IMR-90 (cell line): ENCODE data around the gene CSH2. TPM values are rescaled to one million over a fixed set of nuclear protein-coding genes. Genes with fewer than 3 reads are reported as not detected.

ENCODE experiments used
- ATAC-seq: fragments of 200-7000 bp; cut with Tn5 transposase; 2 replicates; pipeline ENCODE4 v1.9.1; 2020; ENCODE audit warnings: low read depth, mild to moderate bottlenecking, moderate library complexity
- BruUV-seq: library from RNA; stranded (reverse); fragments of 400-500 nt; replicated peaks from 2 replicates; lab custom pipeline; 2021; lab: Mats Ljungman, UMichigan
- CTCF ChIA-PET: fragments of 300-600 bp; formaldehyde crosslinking; extraction: SDS; loops from one replicate; lab custom pipeline; 2021; ENCODE audit warnings: antibody characterized with exemption; lab: Yijun Ruan, JAX
- POLR2A ChIA-PET: fragments of 300-600 bp; sonication (Branson Sonifier 250); formaldehyde crosslinking; loops from one replicate; lab custom pipeline; 2022; ENCODE audit warnings: antibody characterized with exemption; ENCODE audit not compliant: unreplicated experiment; lab: Charles Lee
- DNase-seq: peaks from one replicate; pipeline ENCODE4 v3.0.0; 2013
- H2AFZ ChIP-seq: replicated peaks from 2 replicates; pipeline ENCODE3; 2013; ENCODE audit warnings: low read length, mild to moderate bottlenecking; ENCODE audit not compliant: poor library complexity
- H2AK5ac ChIP-seq: 2 replicates; pipeline ENCODE4 v1.6.1; 2013; ENCODE audit warnings: low read depth, low read length, inconsistent platforms
- H2AK9ac ChIP-seq: replicated peaks from 2 replicates; pipeline ENCODE3; 2013; ENCODE audit warnings: mild to moderate bottlenecking, low read depth, low read length, moderate library complexity; ENCODE audit not compliant: poor library complexity
- H2BK120ac ChIP-seq: 2 replicates; pipeline ENCODE4 v1.6.1; 2013; ENCODE audit warnings: low read depth, low read length, inconsistent platforms
- H2BK15ac ChIP-seq: 3 replicates; pipeline ENCODE4 v1.6.1; 2013; ENCODE audit warnings: low read depth, low read length, inconsistent platforms
- H2BK20ac ChIP-seq: 2 replicates; pipeline ENCODE4 v1.6.1; 2013; ENCODE audit warnings: low read depth, mild to moderate bottlenecking, inconsistent platforms, low read length, moderate library complexity
- H2BK5ac ChIP-seq: 2 replicates; pipeline ENCODE4 v1.6.1; 2013; ENCODE audit warnings: mild to moderate bottlenecking, low read depth, low read length, inconsistent platforms; ENCODE audit not compliant: poor library complexity, severe bottlenecking
- H3K14ac ChIP-seq: replicated peaks from 2 replicates; pipeline ENCODE4 v1.6.1; 2013; ENCODE audit warnings: low read depth, low read length, inconsistent platforms
- H3K18ac ChIP-seq: 2 replicates; pipeline ENCODE4 v1.6.1; 2013; ENCODE audit warnings: low read depth, low read length, control low read depth
- H3K23ac ChIP-seq: 2 replicates; pipeline ENCODE4 v1.6.1; 2013; ENCODE audit warnings: low read depth, low read length, inconsistent platforms
- H3K27ac ChIP-seq: 2 replicates; pipeline ENCODE4 v1.5.1; 2013; ENCODE audit warnings: mild to moderate bottlenecking, control low read depth, low read length; ENCODE audit not compliant: insufficient read depth
- H3K27me3 ChIP-seq: 2 replicates; pipeline ENCODE4 v1.6.1; 2013; ENCODE audit warnings: low read length; ENCODE audit not compliant: control insufficient read depth, insufficient read depth
- H3K36me3 ChIP-seq: 2 replicates; pipeline ENCODE4 v1.6.1; 2013; ENCODE audit warnings: low read length, mixed read lengths; ENCODE audit not compliant: control insufficient read depth, insufficient read depth
- H3K4ac ChIP-seq: 2 replicates; pipeline ENCODE4 v1.6.1; 2013; ENCODE audit warnings: low read depth, low read length, inconsistent platforms
- H3K4me1 ChIP-seq: 2 replicates; pipeline ENCODE4 v1.6.1; 2013; ENCODE audit warnings: low read length, mixed read lengths; ENCODE audit not compliant: control insufficient read depth, insufficient read depth
- H3K4me2 ChIP-seq: 2 replicates; pipeline ENCODE4 v1.6.1; 2013; ENCODE audit warnings: low read depth, mild to moderate bottlenecking, control low read depth, low read length, moderate library complexity
- H3K4me3 ChIP-seq: 2 replicates; pipeline ENCODE4 v1.5.1; 2013; ENCODE audit warnings: low read depth, mild to moderate bottlenecking, control low read depth, low read length, moderate library complexity; ENCODE audit not compliant: insufficient read depth
- H3K56ac ChIP-seq: 2 replicates; pipeline ENCODE4 v1.6.1; 2013; ENCODE audit warnings: low read length, inconsistent platforms; ENCODE audit not compliant: insufficient read depth; ENCODE audit errors: extremely low read depth
- H3K79me1 ChIP-seq, 2 experiments: 2 replicates each; pipeline ENCODE4 v1.6.1; 2013; ENCODE audit warnings: low read length in 2 of 2, inconsistent platforms in 1 of 2, low read depth in 1 of 2
- H3K9ac ChIP-seq: 2 replicates; pipeline ENCODE4 v1.6.1; 2013; ENCODE audit warnings: low read depth, low read length, control low read depth
- H3K9me1 ChIP-seq: 2 replicates; pipeline ENCODE4 v1.6.1; 2013; ENCODE audit warnings: low read length, inconsistent platforms; ENCODE audit not compliant: insufficient read depth
- H3K9me3 ChIP-seq: 2 replicates; pipeline ENCODE4 v1.6.1; 2013; ENCODE audit warnings: low read length; ENCODE audit not compliant: control insufficient read depth, insufficient read depth
- H4K20me1 ChIP-seq: 2 replicates; pipeline ENCODE4 v1.6.1; 2013; ENCODE audit warnings: low read length, inconsistent platforms; ENCODE audit not compliant: insufficient read depth
- H4K5ac ChIP-seq: 2 replicates; pipeline ENCODE4 v1.6.1; 2013; ENCODE audit warnings: mild to moderate bottlenecking, low read depth, low read length, control low read depth
- H4K8ac ChIP-seq, 2 experiments: 2 replicates each; pipeline ENCODE4 v1.6.1; 2013; ENCODE audit warnings: low read depth in 2 of 2, low read length in 2 of 2, control low read depth in 1 of 2, inconsistent platforms in 1 of 2
- H4K91ac ChIP-seq: 2 replicates; pipeline ENCODE4 v1.6.1; 2013; ENCODE audit warnings: low read depth, low read length, inconsistent platforms; ENCODE audit not compliant: insufficient read depth
- BHLHE40 ChIP-seq: fragments of 150-350 bp; IDR thresholded peaks from 2 replicates; pipeline ENCODE4 v1.6.1; 2016; ENCODE audit warnings: mild to moderate bottlenecking, low read depth, low read length
- CEBPB ChIP-seq: IDR thresholded peaks from 2 replicates; pipeline ENCODE4 v1.6.1; 2012; ENCODE audit warnings: low read depth, low read length, improper control_type of control experiment
- FOS ChIP-seq: fragments of 150-350 bp; IDR thresholded peaks from 2 replicates; pipeline ENCODE4 v1.6.1; 2016; ENCODE audit warnings: low read depth, low read length
- MXI1 ChIP-seq: IDR thresholded peaks from 2 replicates; pipeline ENCODE4 v1.6.1; 2012; ENCODE audit warnings: low read depth, mild to moderate bottlenecking, low read length, moderate library complexity, borderline replicate concordance
- NFE2L2 ChIP-seq: fragments of 150-350 bp; IDR thresholded peaks from 2 replicates; pipeline ENCODE4 v1.6.1; 2016; ENCODE audit warnings: low read depth, mild to moderate bottlenecking, low read length
- RAD21 ChIP-seq: IDR thresholded peaks from 2 replicates; pipeline ENCODE4 v1.6.1; 2012; ENCODE audit warnings: low read length, improper control_type of control experiment
- SMC3 ChIP-seq: fragments of 150-350 bp; IDR thresholded peaks from 2 replicates; pipeline ENCODE4 v1.6.1; 2016; ENCODE audit warnings: low read depth, mild to moderate bottlenecking, antibody characterized with exemption, low read length, moderate library complexity
- WGBS, 2 experiments: methylation state at CpG; one replicate each; pipeline versions ENCODE4 v1.1.5 to v1.1.7; 2013; ENCODE audit warnings: missing lambda C conversion rate in 2 of 2; ENCODE audit not compliant: insufficient read length in 1 of 2; ENCODE audit errors: extremely low coverage in 2 of 2; 5-methylcytosine and 5-hydroxymethylcytosine counted together
- dilution Hi-C: fragments of 300-500 bp; cut with HindIII; formaldehyde crosslinking; loops from one replicate; pipeline ENCODE4 v1.14.3; 2018; ENCODE audit warnings: low sequenced_read_pairs; ENCODE audit not compliant: unreplicated experiment
- in situ Hi-C: fragments of 300-500 bp; cut with MboI; formaldehyde crosslinking; loops from 3 replicates; pipeline ENCODE4 v1.14.3; 2019; ENCODE audit warnings: low sequenced_read_pairs, inconsistent platforms, mixed read lengths
- intact Hi-C: fragments of 100-400 bp; cut with micrococcal nuclease; formaldehyde crosslinking; loops from 2 replicates; pipeline ENCODE4 v1.10.0; 2022
- polyA plus RNA-seq, 3 experiments: library from polyadenylated mRNA; depleted of rRNA; stranded (reverse); fragments of >200 nt; gene quantifications; 2 replicates each; pipeline ENCODE4 v1.2.3, GENCODE V29; 2012; ENCODE audit warnings: low replicate concordance in 1 of 3
- total RNA-seq: library from RNA; depleted of rRNA; stranded (reverse); fragments of >200 nt; gene quantifications from 2 replicates; pipeline ENCODE4 v1.2.3, GENCODE V29; 2012
- TF ChIP-seq, protein P1 (sequence below): conservative IDR thresholded peaks from 2 replicates; pipeline ENCODE4 v1.5.1; 2012; ENCODE audit warnings: mild to moderate bottlenecking, low read depth, low read length, improper control_type of control experiment
- TF ChIP-seq, protein P2 (sequence below): fragments of 150-350 bp; IDR thresholded peaks from 2 replicates; pipeline ENCODE4 v1.6.1; 2016; ENCODE audit warnings: low read depth, mild to moderate bottlenecking, low read length, moderate library complexity, borderline replicate concordance

CSH2 gene
- total and polyA plus RNA-seq, 2 of the 4 experiments (the other 2 are of a cell fraction), result not detected

DNA sequence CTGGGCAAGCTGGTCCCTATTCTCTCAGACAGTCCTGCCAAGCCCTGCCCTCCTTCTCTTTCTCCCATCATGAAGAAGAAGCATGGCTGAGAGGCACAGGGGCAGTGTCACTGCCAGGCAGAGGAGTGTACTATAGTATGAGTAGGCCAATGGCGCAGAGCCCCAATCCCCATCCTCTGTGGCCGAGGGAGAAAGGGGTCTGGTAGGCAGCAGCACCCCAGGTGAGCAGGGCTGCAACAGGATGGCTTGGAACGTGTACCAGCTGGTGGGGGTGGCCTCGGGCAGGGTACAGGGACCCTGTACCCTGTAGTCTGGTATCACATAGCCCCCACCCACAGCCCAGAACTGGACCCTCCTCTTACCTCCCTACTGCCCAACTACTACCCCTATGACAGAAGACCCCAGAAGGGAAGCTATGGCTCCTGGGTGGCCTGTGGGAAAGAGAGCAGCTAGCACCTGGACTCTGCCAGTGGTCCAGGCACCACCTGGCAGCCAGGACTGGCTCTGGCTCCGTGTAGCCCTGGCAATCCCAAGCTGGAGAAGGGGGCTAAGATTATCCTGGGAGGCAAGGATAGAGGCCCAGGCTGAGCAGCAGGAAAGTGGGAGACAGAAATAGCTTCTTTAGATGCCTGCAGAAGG is 35.4 kb downstream of the CSH2 start:
- H4K8ac ChIP-seq, result no peak overlapping the region
- H3K18ac ChIP-seq, result no peak overlapping the region
- H2AFZ ChIP-seq, result no peak overlapping the region
- peaks cover 12 to 85% of the 10 kb centered on the region in 2 experiments; a peak in 3 of 4 replicates for H3K79me1 ChIP-seq
- H4K91ac ChIP-seq, result no peak overlapping the region
- no peak overlapping the region for H3K9ac ChIP-seq
- H2BK15ac ChIP-seq, result no peak overlapping the region
- peak overlapping the region; percentile 58 for H2AK9ac ChIP-seq
- no peaks in the 10 kb centered on the region for H3K27me3 ChIP-seq
- no peak overlapping the region; the same call in 1 of the 2 replicates for H3K4me2 ChIP-seq
- CTCF ChIA-PET, result no interaction called here
- WGBS, 2 experiments, result no CpG with 5 or more reads among the region's 5 CpGs
- no peak overlapping the region for H2BK120ac ChIP-seq
- no peak overlapping the region for H3K4me3 ChIP-seq
- H3K36me3 ChIP-seq, result peaks cover 32% of the 10 kb centered on the region
- no peak overlapping the region; the same call in 1 of the 2 replicates for H2AK5ac ChIP-seq
- H2BK20ac ChIP-seq, result no peak overlapping the region
- DNase-seq (no peak), ATAC-seq (no peak)
- H4K20me1 ChIP-seq, result peaks cover 53% of the 10 kb centered on the region
- no peak overlapping the region for H3K23ac ChIP-seq
- in situ Hi-C loops (no loop called here), dilution Hi-C loops (no loop called here), intact Hi-C loops (no loop called here)
- no TSS peak for BruUV-seq
- no peaks in the 10 kb centered on the region for H3K9me3 ChIP-seq
- 0 out of 2 replicates have a peak overlapping the region, but pooled peaks have one; percentile 8 for H3K27ac ChIP-seq
- H3K4me1 ChIP-seq, result peaks cover 21% of the 10 kb centered on the region
- no peak overlapping the region for H3K56ac ChIP-seq
- H4K5ac ChIP-seq, result no peak overlapping the region
- no peak overlapping the region for H3K4ac ChIP-seq
- POLR2A ChIA-PET, result interaction anchor here (0.7 kb wide), 1 partner anchor 10 kb away, joined by 5 read pairs; no protein-coding TSS in a partner anchor
- H2BK5ac ChIP-seq, result no peak overlapping the region
- H3K14ac ChIP-seq, result no peak overlapping the region
- TF ChIP-seq, protein P1, sequence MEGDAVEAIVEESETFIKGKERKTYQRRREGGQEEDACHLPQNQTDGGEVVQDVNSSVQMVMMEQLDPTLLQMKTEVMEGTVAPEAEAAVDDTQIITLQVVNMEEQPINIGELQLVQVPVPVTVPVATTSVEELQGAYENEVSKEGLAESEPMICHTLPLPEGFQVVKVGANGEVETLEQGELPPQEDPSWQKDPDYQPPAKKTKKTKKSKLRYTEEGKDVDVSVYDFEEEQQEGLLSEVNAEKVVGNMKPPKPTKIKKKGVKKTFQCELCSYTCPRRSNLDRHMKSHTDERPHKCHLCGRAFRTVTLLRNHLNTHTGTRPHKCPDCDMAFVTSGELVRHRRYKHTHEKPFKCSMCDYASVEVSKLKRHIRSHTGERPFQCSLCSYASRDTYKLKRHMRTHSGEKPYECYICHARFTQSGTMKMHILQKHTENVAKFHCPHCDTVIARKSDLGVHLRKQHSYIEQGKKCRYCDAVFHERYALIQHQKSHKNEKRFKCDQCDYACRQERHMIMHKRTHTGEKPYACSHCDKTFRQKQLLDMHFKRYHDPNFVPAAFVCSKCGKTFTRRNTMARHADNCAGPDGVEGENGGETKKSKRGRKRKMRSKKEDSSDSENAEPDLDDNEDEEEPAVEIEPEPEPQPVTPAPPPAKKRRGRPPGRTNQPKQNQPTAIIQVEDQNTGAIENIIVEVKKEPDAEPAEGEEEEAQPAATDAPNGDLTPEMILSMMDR, result no peak
- TF ChIP-seq BHLHE40 (no peak), NFE2L2 (no peak), FOS (no peak), MXI1 (no peak), SMC3 (no peak), CEBPB (no peak), RAD21 (no peak)
- TF ChIP-seq, protein P2, sequence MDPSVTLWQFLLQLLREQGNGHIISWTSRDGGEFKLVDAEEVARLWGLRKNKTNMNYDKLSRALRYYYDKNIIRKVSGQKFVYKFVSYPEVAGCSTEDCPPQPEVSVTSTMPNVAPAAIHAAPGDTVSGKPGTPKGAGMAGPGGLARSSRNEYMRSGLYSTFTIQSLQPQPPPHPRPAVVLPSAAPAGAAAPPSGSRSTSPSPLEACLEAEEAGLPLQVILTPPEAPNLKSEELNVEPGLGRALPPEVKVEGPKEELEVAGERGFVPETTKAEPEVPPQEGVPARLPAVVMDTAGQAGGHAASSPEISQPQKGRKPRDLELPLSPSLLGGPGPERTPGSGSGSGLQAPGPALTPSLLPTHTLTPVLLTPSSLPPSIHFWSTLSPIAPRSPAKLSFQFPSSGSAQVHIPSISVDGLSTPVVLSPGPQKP, result no peak
- H3K9me1 ChIP-seq, result peaks cover 12% of the 10 kb centered on the region
